ENCODE results near the gene CLTA. TPM values are rescaled to one million over a fixed set of nuclear protein-coding genes. Genes with fewer than 3 reads are reported as not detected.

CLTA gene
- total RNA-seq, 1 donor from 2014 or later = 220 TPM

GRCh38 chr9:36214571-36214970 lies 23.9 kb downstream of the CLTA start:
- no peak for DNase-seq (ENCODE audit: extremely low spot score, unreplicated experiment)
- TF ChIP-seq CTCF (conservative IDR thresholded peaks at IDR 0.05) = no peak
- H3K27ac Mint-ChIP-seq = no peak overlapping the region
- H3K9me3 Mint-ChIP-seq = no peaks in the 10 kb centered on the region
- no peaks in the 10 kb centered on the region for H3K27me3 Mint-ChIP-seq
- no peak overlapping the region for H3K4me3 Mint-ChIP-seq
- H3K36me3 Mint-ChIP-seq = peaks cover 48% of the 10 kb centered on the region
- no peaks in the 10 kb centered on the region for H3K4me1 Mint-ChIP-seq (ENCODE audit: unreplicated experiment)

GRCh38 chr9:36217256-36217968 lies 26.7 kb downstream of the CLTA start:
- Mint-ChIP-seq H3K9me3 (no peaks in the 10 kb centered on the region), H3K36me3 (peaks cover 36% of the 10 kb centered on the region), H3K27me3 (no peaks in the 10 kb centered on the region), H3K27ac (no peak overlapping the region), H3K4me3 (no peak overlapping the region), H3K4me1 (ENCODE audit: unreplicated experiment) (no peaks in the 10 kb centered on the region)
- no peak for TF ChIP-seq CTCF (conservative IDR thresholded peaks at IDR 0.05)
- DNase-seq (ENCODE audit: extremely low spot score, unreplicated experiment) = no peak

GRCh38 chr9:36218011-36218410 lies 27.3 kb downstream of the CLTA start:
- no peak for DNase-seq (ENCODE audit: extremely low spot score, unreplicated experiment)
- Mint-ChIP-seq H3K4me1 (ENCODE audit: unreplicated experiment) (no peaks in the 10 kb centered on the region), H3K4me3 (no peak overlapping the region), H3K9me3 (no peaks in the 10 kb centered on the region), H3K27ac (no peak overlapping the region), H3K27me3 (no peaks in the 10 kb centered on the region), H3K36me3 (peaks cover 42% of the 10 kb centered on the region)
- no peak for TF ChIP-seq CTCF (conservative IDR thresholded peaks at IDR 0.05)

GRCh38 chr9:36218411-36218901 lies 27.7 kb downstream of the CLTA start:
- TF ChIP-seq CTCF (conservative IDR thresholded peaks at IDR 0.05) = no peak
- Mint-ChIP-seq H3K4me3 (no peak overlapping the region), H3K27me3 (no peaks in the 10 kb centered on the region), H3K27ac (no peak overlapping the region), H3K9me3 (no peaks in the 10 kb centered on the region), H3K36me3 (peaks cover 43% of the 10 kb centered on the region), H3K4me1 (ENCODE audit: unreplicated experiment) (no peaks in the 10 kb centered on the region)
- DNase-seq (ENCODE audit: extremely low spot score, unreplicated experiment) = no peak

GRCh38 chr9:36221667-36222066 lies 30.9 kb downstream of the CLTA start:
- Mint-ChIP-seq H3K27ac (no peak overlapping the region), H3K27me3 (no peaks in the 10 kb centered on the region), H3K9me3 (no peaks in the 10 kb centered on the region), H3K36me3 (peaks cover 36% of the 10 kb centered on the region), H3K4me3 (no peak overlapping the region), H3K4me1 (ENCODE audit: unreplicated experiment) (no peaks in the 10 kb centered on the region)
- no peak for DNase-seq (ENCODE audit: extremely low spot score, unreplicated experiment)
- TF ChIP-seq CTCF (conservative IDR thresholded peaks at IDR 0.05) = no peak

All from type B pancreatic cell (in vitro differentiated cells).